Esophagus muscularis mucosa (tissue), 4 donors: ENCODE measurements around the gene WRNIP1. TPM values are rescaled to one million over a fixed set of nuclear protein-coding genes. Genes with fewer than 3 reads are reported as not detected.

ENCODE experiments used
- DNase-seq: peaks from one replicate; pipeline ENCODE4 v3.0.0-alpha.2; 2017; ENCODE audit errors: extremely low spot score
- H3K27ac ChIP-seq, 4 donors: fragments of 200-600 bp; sonication (generic); replicated peaks in 1 of 4; 1 replicate in 3 of 4; 2 replicates in 1 of 4; pipeline ENCODE4 v1.5.1; 2016 to 2019; ENCODE audit warnings: mild to moderate bottlenecking in 1 of 4
- H3K27me3 ChIP-seq, 4 donors: fragments of 200-600 bp; sonication (generic); one replicate each; pipeline versions ENCODE4 v1.5.1 to v1.6.0; 2016 to 2019
- H3K36me3 ChIP-seq, 4 donors: fragments of 200-600 bp; sonication (generic); one replicate each; pipeline ENCODE4 v1.5.1; 2016 to 2019
- H3K4me1 ChIP-seq, 4 donors: fragments of 200-600 bp; sonication (generic); one replicate each; pipeline ENCODE4 v1.5.1; 2016 to 2019
- H3K4me3 ChIP-seq, 4 donors: fragments of 200-600 bp; sonication (generic); 1 replicate in 2 of 4; 2 replicates in 2 of 4; pipeline ENCODE4 v1.5.1; 2016 to 2019; ENCODE audit warnings: mild to moderate bottlenecking in 4 of 4, moderate library complexity in 1 of 4
- H3K9me3 ChIP-seq, 4 donors: fragments of 200-600 bp; sonication (generic); 1 replicate in 3 of 4; 2 replicates in 1 of 4; pipeline ENCODE4 v1.5.1; 2016 to 2019
- CTCF ChIP-seq, 3 experiments: fragments of 200-600 bp in 2 of 3; fragments of 450-650 bp in 1 of 3; sonication (generic) in 2 of 3; IDR thresholded peaks; one replicate each; pipeline ENCODE4 v1.5.1; 2017 to 2019; ENCODE audit warnings: antibody characterized with exemption in 3 of 3, mild to moderate bottlenecking in 2 of 3, moderate library complexity in 1 of 3
- EP300 ChIP-seq: sonication (generic); formaldehyde crosslinking; IDR thresholded peaks from one replicate; pipeline ENCODE4 v1.6.1; 2017; ENCODE audit warnings: antibody characterized with exemption
- POLR2A ChIP-seq: fragments of 450-650 bp; IDR thresholded peaks from one replicate; pipeline ENCODE4 v1.6.1; 2017; ENCODE audit warnings: antibody characterized with exemption, moderate library complexity, mild to moderate bottlenecking, low read depth
- POLR2AphosphoS5 ChIP-seq, 2 donors: sonication (generic); formaldehyde crosslinking; IDR thresholded peaks; one replicate each; pipeline ENCODE4 v1.6.1; 2017; ENCODE audit warnings: antibody characterized with exemption in 2 of 2
- WGBS: methylation state at CpG from one replicate; pipeline ENCODE4 v1.1.5; 2018; 5-methylcytosine and 5-hydroxymethylcytosine counted together
- intact Hi-C: fragments of 100-400 bp; cut with DNase I; formaldehyde crosslinking; loops from one replicate; pipeline ENCODE4 v1.15.1; 2023
- total RNA-seq, 4 donors: library from RNA; depleted of rRNA; stranded (reverse); fragments of >200 nt; gene quantifications; one replicate each; pipeline versions ENCODE4 v1.1.0 to v1.2.1, GENCODE V29; 2016

WRNIP1 gene
- total RNA-seq, 4 donors from 2014 or later, result 55.2 to 77.2 (median 63.7) TPM

- Histone ChIP-seq H3K4me1 (peaks cover 11 to 21% (median 18%) of the 10 kb centered on the region in 4 donors), H3K27ac (no peak overlapping the region), H3K9me3 (no peaks in the 10 kb centered on the region), H3K36me3 (no peaks in the 10 kb centered on the region), H3K27me3 (no peaks in the 10 kb centered on the region), H3K4me3 (no peak overlapping the region)
- 23% methylated on average over 5 of the region's 5 CpGs for WGBS
- peak; percentile 69 to 77 (median 75) for TF ChIP-seq CTCF (IDR thresholded peaks at IDR 0.05)
- no peak for TF ChIP-seq POLR2AphosphoS5 (IDR thresholded peaks at IDR 0.05)
- TF ChIP-seq EP300, result no peak
- TF ChIP-seq POLR2A, result no peak
- DNase-seq, result no peak
- intact Hi-C loops, result no loop called here
These were observed 26.7 kb upstream of the WRNIP1 start for GRCh38 chr6:2738373-2738979.

- no peak for DNase-seq
- TF ChIP-seq POLR2A, result no peak
- TF ChIP-seq EP300, result no peak
- TF ChIP-seq POLR2AphosphoS5 (IDR thresholded peaks at IDR 0.05), result no peak
- TF ChIP-seq CTCF (IDR thresholded peaks at IDR 0.05), result no peak
- intact Hi-C loops, result no loop called here
- Histone ChIP-seq H3K36me3 (no peaks in the 10 kb centered on the region), H3K27me3 (no peaks in the 10 kb centered on the region), H3K4me3 (no peak overlapping the region), H3K4me1 (peaks cover 4 to 25% (median 21%) of the 10 kb centered on the region in 4 donors), H3K9me3 (no peaks in the 10 kb centered on the region), H3K27ac (no peak overlapping the region)
- 82% methylated on average over 4 of the region's 4 CpGs for WGBS
These were observed 25.9 kb upstream of the WRNIP1 start for GRCh38 chr6:2739335-2739734.

- no peak for DNase-seq
- Histone ChIP-seq H3K27ac (no peak overlapping the region), H3K4me1 (peaks cover 4 to 26% (median 23%) of the 10 kb centered on the region in 4 donors), H3K27me3 (no peaks in the 10 kb centered on the region), H3K9me3 (no peaks in the 10 kb centered on the region), H3K36me3 (no peaks in the 10 kb centered on the region), H3K4me3 (no peak overlapping the region)
- intact Hi-C loops, result loop anchor here (10.0 kb wide), 1 partner anchor 1146 kb away; no protein-coding TSS in a partner anchor
- TF ChIP-seq CTCF (IDR thresholded peaks at IDR 0.05), result no peak
- TF ChIP-seq EP300, result no peak
- no peak for TF ChIP-seq POLR2AphosphoS5 (IDR thresholded peaks at IDR 0.05)
- no peak for TF ChIP-seq POLR2A
- WGBS, result 87% methylated on average over 5 of the region's 5 CpGs
These were observed 24.6 kb upstream of the WRNIP1 start for GRCh38 chr6:2740581-2740980.

GRCh38 chr6:2741756-2742155 lies 23.4 kb upstream of the WRNIP1 start:
- TF ChIP-seq POLR2AphosphoS5 (IDR thresholded peaks at IDR 0.05), result no peak
- intact Hi-C loops, result loop anchor here (10.0 kb wide), 1 partner anchor 1147 kb away; no protein-coding TSS in a partner anchor
- Histone ChIP-seq H3K4me1 (peaks cover 4 to 30% (median 23%) of the 10 kb centered on the region in 4 donors), H3K4me3 (no peak overlapping the region), H3K27me3 (no peaks in the 10 kb centered on the region), H3K9me3 (no peaks in the 10 kb centered on the region), H3K27ac (no peak overlapping the region), H3K36me3 (no peaks in the 10 kb centered on the region)
- 93% methylated on average over 2 of the region's 2 CpGs for WGBS
- DNase-seq, result no peak

- H3K4me3 ChIP-seq, result no peak overlapping the region
- TF ChIP-seq EP300 (no peak), POLR2A (no peak), CTCF (IDR thresholded peaks at IDR 0.05) (no peak), POLR2AphosphoS5 (IDR thresholded peaks at IDR 0.05) (no peak)
- H3K4me1 ChIP-seq, result peaks cover 4 to 26% (median 19%) of the 10 kb centered on the region in 4 donors
- H3K27me3 ChIP-seq, result no peaks in the 10 kb centered on the region
- no peaks in the 10 kb centered on the region for H3K36me3 ChIP-seq
- WGBS, result 61% methylated on average over 16 of the region's 17 CpGs
- intact Hi-C loops, result loop anchor here (10.0 kb wide), 1 partner anchor 1149 kb away; no protein-coding TSS in a partner anchor
- H3K9me3 ChIP-seq, result no peaks in the 10 kb centered on the region
- no peak for DNase-seq
- peak overlapping the region in 1 of 4 donors; percentile 10 for H3K27ac ChIP-seq
These were observed 21.6 kb upstream of the WRNIP1 start for GRCh38 chr6:2743280-2744208.
